ENCODE measurements around the gene RIC8B. TPM values are rescaled to one million over a fixed set of nuclear protein-coding genes. Genes with fewer than 3 reads are reported as not detected.

The RIC8B gene
- total RNA-seq, 1 donor from 2014 or later: 15.9 TPM

- intact Hi-C loops (cut with micrococcal nuclease): no loop called here
These were observed 26.8 kb downstream of the RIC8B start for GRCh38 chr12:106801167-106801708.

DNA sequence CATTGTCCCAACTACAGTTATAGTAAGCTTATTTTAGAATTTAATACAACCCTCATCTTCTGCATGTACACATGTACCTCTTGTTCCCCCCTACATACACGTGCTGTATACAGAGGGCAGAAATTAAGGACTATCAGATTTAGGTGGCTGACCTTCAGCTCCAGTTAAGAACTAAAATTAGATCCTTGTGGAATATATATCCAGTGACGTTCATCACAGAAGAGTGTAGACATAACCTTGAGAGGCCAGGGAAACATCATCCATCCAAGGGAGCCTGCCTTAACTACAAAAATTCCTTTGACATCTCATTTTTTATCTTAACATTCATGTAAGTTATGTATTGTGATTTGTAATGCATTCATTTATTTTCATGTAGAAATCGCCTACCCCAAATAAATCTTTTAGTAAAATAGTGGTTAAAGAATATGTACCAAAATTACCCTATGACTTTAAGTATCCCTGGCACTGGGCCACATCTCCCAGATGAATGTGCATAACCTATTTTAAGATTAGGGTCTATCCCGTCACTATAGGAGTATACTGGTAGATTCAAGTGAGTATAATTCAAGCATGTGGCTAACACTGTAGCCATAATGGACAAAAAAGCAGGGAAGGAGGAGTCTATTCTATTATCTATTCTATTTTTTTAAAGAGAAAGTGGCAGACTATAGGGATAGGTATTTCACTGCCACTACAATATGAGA lies 27.5 kb downstream of the RIC8B start:
- intact Hi-C loops (cut with micrococcal nuclease): no loop called here

- intact Hi-C loops (cut with micrococcal nuclease): no loop called here
These were observed 30.2 kb downstream of the RIC8B start for GRCh38 chr12:106804668-106805067.

GRCh38 chr12:106814714-106815113 lies 40.2 kb downstream of the RIC8B start:
- intact Hi-C loops (cut with micrococcal nuclease): no loop called here

GRCh38 chr12:106815741-106816140 lies 41.3 kb downstream of the RIC8B start:
- intact Hi-C loops (cut with micrococcal nuclease): no loop called here

DNA sequence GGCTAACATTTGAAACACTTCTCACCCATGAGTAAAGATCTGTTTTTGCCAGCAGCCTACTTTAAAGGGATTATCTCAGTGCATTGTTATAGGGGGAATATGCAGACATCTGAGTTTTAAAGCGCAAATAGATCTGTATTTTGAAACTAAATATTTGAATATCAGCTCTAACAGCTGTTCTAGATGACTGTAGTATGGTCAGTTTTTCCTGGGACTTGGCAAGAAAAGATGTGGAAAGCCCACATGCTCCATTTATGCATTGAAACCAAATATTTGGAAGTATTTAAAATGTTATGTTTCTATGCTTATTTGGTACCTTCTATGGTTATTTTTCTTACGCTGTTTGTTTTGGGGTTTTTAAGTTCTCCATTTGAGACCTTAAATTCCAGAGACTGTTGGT lies 41.7 kb downstream of the RIC8B start:
- intact Hi-C loops (cut with micrococcal nuclease): no loop called here

GRCh38 chr12:106819991-106820390 lies 45.5 kb downstream of the RIC8B start:
- intact Hi-C loops (cut with micrococcal nuclease): no loop called here

DNA sequence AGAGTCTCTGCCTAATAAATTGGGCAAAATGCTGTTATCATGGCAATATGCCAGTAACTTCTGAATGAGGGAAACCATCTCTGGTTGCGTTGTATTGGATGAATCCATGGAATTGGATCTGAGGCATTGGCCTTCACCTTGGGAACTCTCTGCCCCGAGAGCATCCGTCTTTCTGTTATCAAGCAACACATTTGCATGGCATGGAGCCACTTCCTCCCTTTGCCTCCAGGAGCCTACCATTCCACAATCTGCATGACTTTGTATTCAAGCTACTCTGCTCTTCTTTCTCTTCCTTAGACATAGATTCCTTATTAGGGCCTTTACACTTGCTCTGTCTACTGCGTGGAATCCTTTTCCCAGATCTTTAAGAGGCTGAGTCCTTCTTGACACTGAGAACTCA lies 57.2 kb downstream of the RIC8B start:
- intact Hi-C loops (cut with micrococcal nuclease): no loop called here

DNA sequence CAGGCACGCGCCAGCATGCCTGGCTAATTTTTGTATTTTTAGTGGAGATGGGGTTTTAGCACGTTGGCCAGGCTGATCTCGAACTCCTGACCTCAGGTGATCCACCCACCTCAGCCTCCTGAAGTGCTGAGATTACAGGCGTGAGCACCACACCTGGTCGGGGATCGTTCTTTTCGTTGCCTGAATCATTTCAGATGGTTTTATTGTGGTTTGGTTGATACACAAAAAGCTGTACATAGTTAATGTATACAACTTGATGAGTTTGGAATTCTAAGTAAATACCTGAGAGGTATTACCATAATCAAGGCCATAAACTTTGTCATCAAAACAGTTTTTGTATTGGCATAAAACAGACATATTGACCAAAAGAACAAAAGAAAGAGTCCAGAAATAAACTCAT lies 63.3 kb downstream of the RIC8B start:
- intact Hi-C loops (cut with micrococcal nuclease): no loop called here

DNA sequence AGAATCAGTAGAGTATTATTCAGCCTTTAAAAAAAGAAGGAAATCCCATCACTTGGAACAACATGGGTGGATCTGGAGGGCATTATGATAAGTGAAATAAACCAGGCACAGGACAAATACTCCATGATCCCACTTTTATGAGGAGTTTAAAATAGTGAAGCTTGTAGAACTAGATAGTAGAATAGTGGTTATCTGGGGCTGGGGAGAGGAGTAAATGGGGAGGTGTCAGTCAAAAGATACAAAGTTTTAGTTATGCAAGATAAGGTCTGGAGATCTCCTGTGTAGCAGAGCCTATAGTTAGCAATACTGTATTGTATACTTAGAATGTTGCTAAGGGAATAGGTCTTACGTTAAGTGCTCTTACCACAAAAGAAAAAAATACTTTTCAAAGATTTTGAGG lies 64.9 kb downstream of the RIC8B start:
- intact Hi-C loops (cut with micrococcal nuclease): no loop called here

- intact Hi-C loops (cut with micrococcal nuclease): loop anchor here (10.0 kb wide), 1 partner anchor 155 kb away; no protein-coding TSS in a partner anchor
These were observed 65.8 kb downstream of the RIC8B start for GRCh38 chr12:106840243-106840642.

DNA sequence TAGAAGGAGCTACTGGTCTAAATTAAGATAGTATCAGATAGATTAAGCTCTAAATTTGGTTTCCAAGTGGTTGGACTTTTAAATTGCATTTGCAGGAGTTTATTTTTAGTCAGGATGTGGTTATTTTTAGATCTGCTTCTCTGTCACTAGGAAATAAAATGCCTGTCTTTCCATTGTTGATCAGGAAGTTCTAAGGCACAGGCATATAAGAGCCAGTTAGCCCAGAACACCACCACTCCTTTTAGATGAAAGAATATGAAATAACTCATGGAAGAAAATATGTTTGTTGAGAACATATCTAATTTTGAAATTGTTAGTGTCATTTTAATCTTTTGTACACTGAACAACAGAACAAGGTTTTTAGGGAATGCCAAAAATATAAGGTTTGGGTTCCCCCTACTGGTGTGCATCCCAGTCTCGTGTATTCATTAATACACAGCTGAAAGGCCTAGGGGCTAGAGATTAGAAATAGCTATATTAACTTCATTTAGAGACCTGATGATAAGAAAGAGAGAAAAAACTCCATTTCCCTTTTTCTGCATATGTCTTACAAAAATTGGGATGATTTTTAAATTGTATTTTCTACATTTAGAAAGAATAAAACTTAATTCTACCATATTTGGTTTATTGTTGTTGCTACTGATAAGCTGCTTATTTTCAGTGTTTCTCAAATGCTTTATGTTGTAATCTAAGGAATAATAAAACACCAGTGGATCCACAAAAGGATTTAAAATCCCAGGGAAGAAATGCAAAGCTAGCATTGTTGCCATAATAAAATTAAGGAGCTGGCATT lies 67.2 kb downstream of the RIC8B start:
- intact Hi-C loops (cut with micrococcal nuclease): loop anchor here (1.0 to 10.0 kb wide), 4 partner anchors 105 to 484 kb away; partner anchors contain the start of gene POLR3B

- intact Hi-C loops (cut with micrococcal nuclease): loop anchor here (10.0 kb wide), 1 partner anchor 161 kb away; no protein-coding TSS in a partner anchor
These were observed 71.4 kb downstream of the RIC8B start for GRCh38 chr12:106845902-106846301.

DNA sequence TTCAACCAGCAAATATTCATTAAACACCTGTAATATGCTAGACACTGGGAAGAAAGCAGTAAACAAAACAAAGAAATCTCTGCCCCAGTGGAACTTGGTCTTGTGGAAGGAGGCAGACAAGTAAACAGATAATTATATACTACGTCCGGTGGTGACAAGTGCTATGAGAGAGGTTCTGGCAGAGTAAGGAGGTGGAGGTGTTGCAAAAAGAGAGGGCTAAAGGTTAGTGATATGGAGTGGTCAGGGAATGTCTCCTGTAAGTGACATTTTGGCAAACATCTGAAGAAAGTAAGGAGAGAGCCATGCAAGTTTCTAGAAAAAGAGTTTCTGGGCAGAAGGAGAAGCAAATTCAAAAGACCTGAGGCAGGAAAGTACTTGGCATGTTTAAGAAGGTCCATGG lies 73.4 kb downstream of the RIC8B start:
- intact Hi-C loops (cut with micrococcal nuclease): loop anchor here (10.0 kb wide), 1 partner anchor 163 kb away; no protein-coding TSS in a partner anchor

GRCh38 chr12:106851306-106851705 lies 76.8 kb downstream of the RIC8B start:
- intact Hi-C loops (cut with micrococcal nuclease): no loop called here

DNA sequence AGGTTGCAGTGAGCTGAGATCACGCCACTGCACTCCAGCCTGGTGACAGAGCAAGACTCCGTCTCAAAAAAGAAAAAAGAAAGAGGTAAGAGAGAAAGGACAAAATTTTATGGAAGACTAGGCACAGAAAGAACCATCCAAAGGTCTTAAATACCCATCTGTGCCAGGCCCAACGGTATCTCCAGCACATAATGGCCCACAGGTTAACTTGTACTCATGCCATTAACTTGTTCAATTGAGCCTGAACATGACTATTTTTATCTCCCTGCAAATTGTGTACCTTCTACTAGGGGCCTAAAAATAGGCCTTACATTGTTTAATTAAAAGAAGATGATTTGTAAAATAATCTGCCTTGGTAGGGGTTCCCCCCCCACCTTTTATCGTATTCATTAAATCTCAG lies 80.2 kb downstream of the RIC8B start:
- intact Hi-C loops (cut with micrococcal nuclease): loop anchor here (2.0 kb wide), 1 partner anchor 60 kb away; no protein-coding TSS in a partner anchor

GRCh38 chr12:106855221-106855758 lies 80.8 kb downstream of the RIC8B start:
- intact Hi-C loops (cut with micrococcal nuclease): loop anchor here (2.0 kb wide), 1 partner anchor 60 kb away; no protein-coding TSS in a partner anchor

DNA sequence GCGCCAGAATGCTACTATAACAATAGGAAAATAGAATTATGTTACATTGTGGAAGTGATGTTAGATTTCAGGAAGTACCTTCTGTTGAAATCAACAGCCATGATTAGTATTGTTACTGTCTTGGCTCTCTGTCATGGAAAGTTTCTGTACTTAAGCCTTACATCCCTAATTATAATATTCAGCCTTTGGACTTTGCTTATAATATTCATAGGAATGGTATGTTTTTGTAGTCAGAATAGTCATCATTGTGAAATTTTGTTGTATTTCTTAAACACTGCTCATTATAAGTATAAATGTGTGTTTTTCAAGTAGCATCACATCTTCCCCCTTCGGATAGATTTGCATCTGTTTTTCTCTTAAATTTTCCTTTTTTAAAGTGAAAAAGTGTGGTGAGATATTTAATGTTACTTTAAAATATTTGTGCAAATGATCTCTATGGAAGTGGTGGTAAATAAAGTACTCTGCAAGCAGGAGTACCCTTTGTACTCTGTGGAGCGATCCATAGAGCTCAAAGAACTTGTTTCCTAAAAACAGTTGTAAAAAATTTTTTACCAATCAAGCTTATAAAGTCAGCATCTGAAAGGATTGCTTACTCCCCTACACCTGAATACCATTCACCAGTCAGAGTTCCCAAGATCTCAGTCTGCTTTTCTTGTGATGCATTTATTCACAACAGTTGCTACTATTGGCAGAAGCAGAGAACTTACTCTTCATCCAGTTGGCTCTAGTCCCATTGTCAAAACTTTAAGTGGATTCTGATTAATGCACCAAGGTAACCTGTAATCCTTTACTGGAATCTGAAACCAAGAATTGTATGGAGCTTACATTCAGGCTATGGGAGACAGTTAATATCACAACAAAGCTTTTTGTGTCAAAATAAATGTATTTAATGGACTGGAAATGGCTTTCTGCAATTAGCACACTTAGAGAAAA lies 87.8 kb downstream of the RIC8B start:
- intact Hi-C loops (cut with micrococcal nuclease): no loop called here

- intact Hi-C loops (cut with micrococcal nuclease): no loop called here
These were observed 88.7 kb downstream of the RIC8B start for GRCh38 chr12:106863189-106863588.

DNA sequence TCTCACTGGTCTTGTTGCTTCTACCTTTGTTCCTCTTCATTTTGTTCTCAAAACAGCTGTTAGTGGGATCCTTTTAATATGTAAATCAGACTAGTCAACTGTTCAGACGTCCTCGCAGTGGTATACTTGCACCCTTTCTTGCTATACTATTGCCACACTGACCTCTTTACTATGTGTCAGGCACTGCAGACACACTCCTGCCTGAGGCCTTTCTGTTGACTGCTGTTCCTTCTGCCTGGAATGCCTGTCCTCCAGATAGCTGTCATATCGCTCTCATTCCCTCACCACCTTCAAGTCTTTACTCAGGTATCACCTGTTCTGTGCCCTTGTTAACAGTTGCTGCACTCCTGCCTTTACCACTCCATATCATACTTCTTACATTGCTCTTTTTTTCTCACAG lies 91.2 kb downstream of the RIC8B start:
- intact Hi-C loops (cut with micrococcal nuclease): no loop called here

Data from T-helper 1 cell treated with Interleukin-12 subunit alpha and Interleukin-12 subunit beta and Interleukin-4 antibody, amounts not matched to agents 30 ng/mL and 1 ng/mL, for 36 hours (primary cell).